MM.1S (cell line): ENCODE results near the gene SCAP.

Experiments
- CTCF ChIP-seq: fragments of 300-600 bp; sonication (generic); IDR thresholded peaks from 2 replicates; pipeline ENCODE4 v1.5.1; 2016; ENCODE audit warnings: antibody characterized with exemption, low read length, mixed read lengths
- EZH2 ChIP-seq: fragments of 300-600 bp; sonication (generic); optimal IDR thresholded peaks from 2 replicates; pipeline ENCODE3; 2017; ENCODE audit warnings: low read depth, mild to moderate bottlenecking, antibody characterized with exemption, low read length, mixed read lengths

- TF ChIP-seq CTCF (no peak), EZH2 (no peak)
These were observed 69.7 kb downstream of the SCAP start for GRCh38 chr3:47405820-47406761.
